Measurements from ENCODE around the gene AVP. TPM values are rescaled to one million over a fixed set of nuclear protein-coding genes. Genes with fewer than 3 reads are reported as not detected.
"Not testable (repeated sequence)": the region's sequence is repeated elsewhere in the genome, so short reads cannot be mapped to it uniquely, and the experiment has no call there.

The AVP gene
- total and polyA plus RNA-seq, 4 donors: 2.5 TPM; not detected in 3

- TF ChIP-seq YY1 (IDR thresholded peaks at IDR 0.05) (no peak), FOXA1 (IDR thresholded peaks at IDR 0.05) (no peak), MAX (IDR thresholded peaks at IDR 0.05) (no peak), JUND (IDR thresholded peaks at IDR 0.05) (no peak), EGR1 (IDR thresholded peaks at IDR 0.05; ENCODE audit: low read depth in 2 of 2) (no peak), CTCF (IDR thresholded peaks at IDR 0.05; ENCODE audit: low read depth, low read length, missing input control) (no peak), ATF3 (IDR thresholded peaks at IDR 0.05) (no peak), FOXA2 (IDR thresholded peaks at IDR 0.05) (no peak), REST (IDR thresholded peaks at IDR 0.05) (no peak), HNF4A (conservative IDR thresholded peaks at IDR 0.05) (no peak), RAD21 (IDR thresholded peaks at IDR 0.05) (no peak), RXRA (IDR thresholded peaks at IDR 0.05) (no peak), TAF1 (conservative IDR thresholded peaks at IDR 0.05) (no peak), SP1 (IDR thresholded peaks at IDR 0.05) (no peak), HNF4G (IDR thresholded peaks at IDR 0.05) (no peak), ZBTB33 (IDR thresholded peaks at IDR 0.05) (no peak)
- no peaks in the 10 kb centered on the region for H3K36me3 ChIP-seq (ENCODE audit: control insufficient read depth in 4 of 4, insufficient read depth in 3 of 4, low read depth in 1 of 4, low read length in 3 of 4)
- DNase-seq (ENCODE audit: low spot score): no peak
- no peaks in the 10 kb centered on the region for H3K9me3 ChIP-seq (ENCODE audit: control insufficient read depth in 4 of 4, low read length in 3 of 4)
- H3K4me3 ChIP-seq (ENCODE audit: low read depth in 1 of 3, low read length in 3 of 3): no peak overlapping the region
- WGBS: 83% methylated on average over 4 of the region's 4 CpGs
- no peak overlapping the region for H3K9ac ChIP-seq (ENCODE audit: low read depth in 1 of 2, low read length in 2 of 2)
- no peak overlapping the region for H3K27ac ChIP-seq (ENCODE audit: low read depth in 1 of 2, low read length in 2 of 2)
- peaks cover 10 to 28% (median 17%) of the 10 kb centered on the region in 4 donors for H3K4me1 ChIP-seq (ENCODE audit: control insufficient read depth in 4 of 4, insufficient read depth in 4 of 4, low read length in 3 of 4)
- H3K27me3 ChIP-seq (ENCODE audit: control insufficient read depth in 4 of 4, insufficient read depth in 4 of 4, low read length in 3 of 4): no peaks in the 10 kb centered on the region
Observed at GRCh38 chr20:3077618-3078134, 6.8 kb downstream of the AVP start.

GRCh38 chr20:3075315-3075714 lies 9.2 kb downstream of the AVP start:
- H3K36me3 ChIP-seq (ENCODE audit: control insufficient read depth in 4 of 4, insufficient read depth in 3 of 4, low read depth in 1 of 4, low read length in 3 of 4); H3K27me3 ChIP-seq (ENCODE audit: control insufficient read depth in 4 of 4, insufficient read depth in 4 of 4, low read length in 3 of 4); DNase-seq (ENCODE audit: low spot score); H3K4me3 ChIP-seq (ENCODE audit: low read depth in 1 of 3, low read length in 3 of 3); H3K9ac ChIP-seq (ENCODE audit: low read depth in 1 of 2, low read length in 2 of 2); H3K9me3 ChIP-seq (ENCODE audit: control insufficient read depth in 4 of 4, low read length in 3 of 4); H3K27ac ChIP-seq (ENCODE audit: low read depth in 1 of 2, low read length in 2 of 2): not testable (repeated sequence)
- H3K4me1 ChIP-seq (ENCODE audit: control insufficient read depth in 4 of 4, insufficient read depth in 4 of 4, low read length in 3 of 4): peaks cover 7 to 24% (median 13%) of the 10 kb centered on the region in 4 donors
- WGBS: 80% methylated on average over 6 of the region's 6 CpGs
